A673 (cell line): Measurements from ENCODE around the gene THADA.

Source experiments
- CTCF ChIP-seq: fragments of 300-800, 200-600 bp; sonication (generic); conservative IDR thresholded peaks from 2 replicates; pipeline ENCODE4 v1.5.1; 2017; ENCODE audit warnings: low read depth, mild to moderate bottlenecking, antibody characterized with exemption, low read length, moderate library complexity, mixed read lengths
- EZH2 ChIP-seq: fragments of 200-600 bp; sonication (generic); IDR thresholded peaks from 2 replicates; pipeline ENCODE4 v1.6.1; 2017; ENCODE audit warnings: borderline replicate concordance, low read depth, mild to moderate bottlenecking, mixed read lengths, antibody characterized with exemption, low read length; ENCODE audit not compliant: poor library complexity, severe bottlenecking

- no peak for TF ChIP-seq CTCF
- TF ChIP-seq EZH2, result no peak
Measured at GRCh38 chr2:43631618-43632317, 35.9 kb upstream of the THADA start.
